Stimulated activated CD8-positive, alpha-beta memory T cell treated with anti-CD3 and anti-CD28 coated beads, Interleukin-7, amount 100 ng/mL, for 1 hour (primary cell): ENCODE results near the gene CAPN13.

ENCODE experiments used
- DNase-seq, 2 donors: peaks; one replicate each; pipeline ENCODE4 v3.0.0-alpha.2; 2020; ENCODE audit warnings: low read depth in 2 of 2

Gene CAPN13, protein sequence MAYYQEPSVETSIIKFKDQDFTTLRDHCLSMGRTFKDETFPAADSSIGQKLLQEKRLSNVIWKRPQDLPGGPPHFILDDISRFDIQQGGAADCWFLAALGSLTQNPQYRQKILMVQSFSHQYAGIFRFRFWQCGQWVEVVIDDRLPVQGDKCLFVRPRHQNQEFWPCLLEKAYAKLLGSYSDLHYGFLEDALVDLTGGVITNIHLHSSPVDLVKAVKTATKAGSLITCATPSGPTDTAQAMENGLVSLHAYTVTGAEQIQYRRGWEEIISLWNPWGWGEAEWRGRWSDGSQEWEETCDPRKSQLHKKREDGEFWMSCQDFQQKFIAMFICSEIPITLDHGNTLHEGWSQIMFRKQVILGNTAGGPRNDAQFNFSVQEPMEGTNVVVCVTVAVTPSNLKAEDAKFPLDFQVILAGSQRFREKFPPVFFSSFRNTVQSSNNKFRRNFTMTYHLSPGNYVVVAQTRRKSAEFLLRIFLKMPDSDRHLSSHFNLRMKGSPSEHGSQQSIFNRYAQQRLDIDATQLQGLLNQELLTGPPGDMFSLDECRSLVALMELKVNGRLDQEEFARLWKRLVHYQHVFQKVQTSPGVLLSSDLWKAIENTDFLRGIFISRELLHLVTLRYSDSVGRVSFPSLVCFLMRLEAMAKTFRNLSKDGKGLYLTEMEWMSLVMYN

DNA sequence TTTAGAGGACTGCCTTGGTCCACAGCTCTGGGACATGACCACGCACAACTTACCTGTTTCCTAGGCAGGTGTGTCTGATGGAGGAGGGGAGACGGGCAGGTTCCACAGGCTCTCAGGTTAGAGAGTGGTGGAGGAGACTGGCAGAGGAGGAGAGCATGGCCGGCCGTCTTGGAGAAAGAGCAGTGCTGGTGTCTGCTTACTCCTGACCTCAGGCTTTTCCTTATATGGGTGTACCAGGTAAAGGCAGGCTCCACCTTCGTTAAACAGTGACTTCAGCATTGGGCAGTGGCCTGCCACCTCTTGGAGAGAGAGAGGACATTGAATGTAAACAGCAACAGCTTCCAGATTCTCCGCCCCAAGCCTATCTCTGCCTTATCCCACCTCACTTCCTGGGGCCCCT lies at the start of gene CAPN13:
CAPN13 (minus strand) TSS at position 198 of the 400 bp plus-strand sequence. CDS start 20,121 bp downstream, outside the sequence.
- DNase-seq, result no peak

DNA sequence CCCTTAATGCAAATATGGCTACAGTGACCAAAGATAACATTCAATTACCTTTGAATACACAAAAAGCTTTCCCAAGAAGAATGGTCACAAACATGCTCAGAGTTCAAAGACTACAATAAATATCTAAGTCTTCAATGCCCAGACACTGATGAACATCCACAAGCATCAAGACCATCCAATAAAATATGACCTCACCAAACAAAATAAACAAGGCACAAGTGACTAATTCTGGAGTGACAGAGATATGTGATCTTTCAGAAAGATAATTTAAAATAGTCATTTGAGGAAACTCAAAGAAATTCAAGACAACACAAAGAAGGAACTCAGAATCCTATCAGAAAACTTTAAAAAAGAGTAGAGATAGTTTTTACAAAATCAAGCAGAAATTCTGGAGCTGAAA lies 40.6 kb upstream of the CAPN13 start:
- DNase-seq, result no peak

DNA sequence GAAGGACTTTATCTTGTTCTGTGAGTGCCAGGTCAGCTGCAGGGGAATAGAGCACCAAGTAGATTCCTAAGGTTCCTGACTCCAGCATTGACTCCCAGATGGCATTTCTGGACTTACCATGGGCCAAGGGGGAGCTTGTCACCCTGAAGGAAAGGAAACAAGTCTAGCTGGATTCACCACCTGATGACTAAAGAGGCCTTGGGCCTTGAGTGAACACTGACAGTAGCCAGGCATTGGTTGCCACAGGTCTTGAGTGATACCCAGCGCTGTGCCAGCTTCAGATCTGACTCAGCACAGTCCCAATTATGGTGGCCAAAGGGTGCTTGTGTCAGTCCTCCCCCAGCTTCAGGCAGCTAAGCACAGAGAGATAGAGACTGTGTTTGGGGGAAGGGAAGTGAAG lies 40.1 kb upstream of the CAPN13 start:
- no peak for DNase-seq

DNA sequence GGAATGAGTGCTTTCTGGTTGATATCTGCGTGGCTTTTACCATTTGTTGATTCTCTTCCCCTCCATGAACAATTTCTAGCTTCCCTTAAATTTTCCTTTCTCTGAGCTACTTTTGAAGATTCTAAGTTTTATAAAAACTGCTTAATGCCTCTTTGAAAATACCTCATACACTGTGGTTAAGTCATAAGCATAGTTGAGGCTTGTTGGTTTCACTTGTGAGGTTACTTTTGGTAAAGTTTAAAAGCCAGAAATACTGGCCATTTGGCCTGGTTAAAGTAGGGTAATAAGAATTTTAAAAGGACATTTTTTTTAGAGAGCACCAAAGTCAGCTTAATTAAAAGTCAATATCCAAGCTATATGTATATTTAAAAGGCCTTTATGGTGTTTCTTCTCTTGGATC lies 21.3 kb upstream of the CAPN13 start:
- DNase-seq, result no peak

DNA sequence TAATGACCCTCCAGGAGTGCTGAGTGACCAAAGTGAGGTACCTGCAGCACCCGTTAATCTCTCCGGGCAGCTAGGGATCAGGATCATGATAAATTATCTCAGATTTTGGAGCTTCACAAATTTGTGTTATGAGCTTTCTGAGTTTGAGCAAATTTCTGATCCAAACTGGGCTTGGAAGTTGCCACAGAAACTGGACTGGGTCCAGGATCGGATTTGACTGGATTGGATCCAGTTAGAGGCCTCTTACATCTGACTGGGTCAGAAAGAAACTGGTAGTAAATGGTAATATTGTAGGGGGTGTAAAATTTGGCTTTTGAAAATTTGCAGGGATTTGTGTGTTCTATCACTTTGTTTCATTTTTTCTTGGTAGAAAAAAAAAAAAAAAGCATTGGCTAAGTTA lies 19.7 kb upstream of the CAPN13 start:
- no peak for DNase-seq

DNA sequence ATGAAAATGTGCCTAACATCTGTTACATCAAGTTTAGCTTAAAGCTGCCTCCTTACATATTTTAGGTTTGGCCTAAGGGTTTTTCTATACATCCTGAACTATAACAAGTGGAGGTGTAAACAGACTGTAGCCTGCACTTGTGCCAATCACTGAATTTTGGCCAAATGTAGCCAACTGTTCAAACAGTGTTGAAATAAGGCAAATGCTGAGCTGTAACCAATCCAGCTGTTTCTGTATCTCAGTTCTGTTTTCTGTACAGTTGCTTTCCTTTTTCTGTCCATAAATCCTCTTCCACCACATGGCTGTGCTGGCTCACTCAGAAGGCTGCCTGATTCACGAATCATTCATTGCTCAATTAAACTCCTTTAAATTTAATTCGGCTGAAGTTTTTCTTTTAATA lies 19.2 kb upstream of the CAPN13 start:
- DNase-seq, result no peak

DNA sequence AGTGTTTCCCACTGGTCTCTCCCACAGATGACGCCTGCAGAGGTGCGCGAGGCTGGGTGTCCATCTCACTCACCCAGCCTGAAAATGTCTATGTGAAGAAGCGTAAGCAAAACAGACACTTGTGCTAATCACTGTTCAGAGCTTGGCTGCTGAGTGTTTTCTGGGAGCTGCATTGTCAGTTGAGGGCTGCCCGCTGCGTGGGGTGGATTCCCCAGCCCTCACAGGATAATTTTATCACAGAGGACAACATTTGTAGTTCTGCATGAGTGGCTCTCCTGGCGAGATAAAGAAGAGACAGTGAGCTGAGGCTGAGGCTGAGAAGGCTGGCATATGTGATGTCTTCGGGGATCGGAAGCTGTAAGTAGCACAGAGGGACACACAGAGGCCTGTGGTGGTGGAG lies 16.2 kb upstream of the CAPN13 start:
- DNase-seq, result no peak

DNA sequence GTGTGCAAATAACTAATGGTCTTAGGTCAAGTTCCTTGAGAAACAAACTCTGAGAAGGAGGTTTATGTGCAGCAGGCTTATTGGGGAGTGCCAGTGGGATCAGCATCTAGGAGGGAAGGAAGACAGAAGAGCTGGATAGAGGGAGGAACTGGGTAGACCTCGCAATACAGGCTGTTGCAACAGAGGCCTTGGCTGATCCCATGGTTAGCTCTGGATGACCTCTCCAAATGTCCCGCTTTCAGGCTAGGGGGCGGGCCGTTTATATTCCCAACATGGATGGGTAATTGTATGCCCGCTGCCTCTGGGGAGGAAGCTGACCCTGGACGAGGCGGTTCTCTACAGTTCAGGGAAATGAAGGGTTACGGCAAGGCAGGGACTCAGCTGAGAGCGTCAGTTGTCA lies 14.7 kb upstream of the CAPN13 start:
- DNase-seq, result no peak

DNA sequence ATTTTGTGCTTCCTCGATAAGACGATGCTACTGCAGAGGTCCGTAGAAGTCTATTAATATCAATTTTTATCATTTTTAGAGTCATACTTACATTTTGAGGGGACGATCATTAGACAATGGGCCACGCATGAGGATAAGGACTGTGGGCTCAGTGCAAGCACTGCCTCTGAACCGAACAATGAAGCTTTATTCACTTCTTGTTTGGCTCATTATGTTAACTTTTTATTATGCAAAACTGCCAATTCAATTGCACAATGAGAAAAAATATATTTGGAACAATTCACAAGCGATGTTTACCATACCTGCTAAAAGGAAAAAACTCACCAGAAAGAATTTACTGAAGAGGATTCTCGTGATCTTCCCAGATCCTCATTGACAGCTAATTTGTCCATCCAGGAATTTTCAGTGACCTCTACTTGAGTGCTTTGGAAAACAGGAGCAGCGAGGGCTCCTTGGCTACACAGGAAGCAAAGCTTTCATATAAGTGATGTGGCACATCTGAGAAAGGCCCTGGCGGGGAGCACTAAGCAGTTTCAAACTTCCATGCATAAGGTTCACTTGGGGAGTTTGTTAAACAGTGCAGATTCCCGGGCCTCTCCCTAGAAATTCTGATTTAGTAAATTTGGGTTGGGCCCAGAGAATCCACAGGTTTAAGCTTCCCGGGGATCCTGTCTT lies 13.3 kb upstream of the CAPN13 start:
- no peak for DNase-seq

DNA sequence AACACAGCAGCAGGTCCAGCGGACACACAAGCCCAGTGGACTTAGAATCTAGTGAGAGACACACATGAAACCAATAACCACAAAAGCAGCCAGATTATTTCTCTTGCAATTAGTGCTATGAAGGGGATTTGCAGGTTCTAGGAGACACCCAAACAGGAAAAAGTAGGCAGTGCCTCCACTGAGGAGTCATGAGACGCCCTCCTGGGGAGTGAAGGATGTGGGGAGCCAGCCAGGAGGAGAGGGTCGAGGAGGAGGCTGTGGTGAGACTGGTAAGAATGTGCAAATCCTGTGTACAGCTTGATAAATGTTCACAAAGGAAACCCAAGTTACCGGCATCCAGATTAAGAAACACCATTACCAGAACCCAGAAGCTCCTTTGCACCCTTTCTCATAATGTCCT lies 2.7 kb upstream of the CAPN13 start:
- DNase-seq, result no peak

DNA sequence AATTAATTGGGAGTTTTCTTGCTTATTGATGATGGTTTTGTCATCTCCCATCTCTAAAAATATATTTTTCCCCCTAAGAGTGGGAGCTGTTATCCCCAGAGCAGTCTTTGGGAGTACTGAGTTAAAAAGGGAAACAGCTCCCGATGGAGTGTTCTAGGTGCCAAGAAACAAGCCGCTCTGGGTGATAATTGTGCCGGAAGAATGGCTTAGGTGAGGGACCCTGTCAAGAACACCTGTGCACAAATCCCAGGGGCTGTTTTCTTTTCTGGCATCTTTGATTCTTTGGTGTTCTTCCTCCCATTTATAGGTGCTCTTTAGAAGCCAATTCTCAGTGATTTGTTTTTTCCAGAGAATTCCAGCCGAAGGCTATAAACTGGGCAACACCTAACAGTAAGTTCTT lies 1.4 kb upstream of the CAPN13 start:
- DNase-seq, result no peak

DNA sequence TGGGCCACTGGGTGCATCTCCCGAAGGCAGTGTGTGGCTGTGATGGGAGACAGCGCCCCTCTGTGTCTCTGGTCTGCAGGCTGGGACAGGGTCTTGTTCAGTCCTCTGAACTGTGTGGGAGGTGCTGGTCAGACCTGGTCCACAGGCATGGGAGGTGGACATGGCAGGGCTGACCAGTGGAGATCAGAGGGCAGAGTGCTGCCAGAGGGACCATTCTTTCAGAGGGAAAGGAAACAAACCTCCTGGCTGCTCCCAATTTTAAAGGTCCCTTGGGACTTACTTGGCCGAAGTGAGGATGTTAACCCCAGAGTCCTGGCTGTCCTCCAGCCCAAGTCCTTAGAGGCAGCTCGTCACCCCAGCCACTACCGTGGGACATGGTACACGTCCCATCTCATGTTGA lies 4.0 kb downstream of the CAPN13 start:
- DNase-seq, result no peak

DNA sequence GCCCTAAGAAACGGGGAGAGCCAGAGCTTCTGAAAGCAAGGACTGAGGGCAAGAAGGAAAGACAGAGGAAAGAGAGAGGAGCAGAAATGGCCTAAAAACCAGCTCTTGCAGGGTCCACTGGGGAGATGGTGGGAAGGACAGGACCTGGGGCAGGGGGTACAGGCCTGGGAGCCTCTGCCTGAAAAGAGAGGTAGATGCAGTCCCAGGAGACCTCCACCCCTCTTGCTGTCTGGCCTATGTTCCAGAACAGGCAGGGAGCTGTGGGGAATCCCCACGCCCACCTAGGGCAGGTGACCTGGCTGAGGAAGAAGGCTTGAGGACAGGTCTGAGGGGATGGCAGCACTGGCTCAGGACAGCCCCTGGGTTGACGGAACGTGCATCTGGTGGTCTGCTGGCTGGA lies 4.6 kb downstream of the CAPN13 start:
- no peak for DNase-seq

DNA sequence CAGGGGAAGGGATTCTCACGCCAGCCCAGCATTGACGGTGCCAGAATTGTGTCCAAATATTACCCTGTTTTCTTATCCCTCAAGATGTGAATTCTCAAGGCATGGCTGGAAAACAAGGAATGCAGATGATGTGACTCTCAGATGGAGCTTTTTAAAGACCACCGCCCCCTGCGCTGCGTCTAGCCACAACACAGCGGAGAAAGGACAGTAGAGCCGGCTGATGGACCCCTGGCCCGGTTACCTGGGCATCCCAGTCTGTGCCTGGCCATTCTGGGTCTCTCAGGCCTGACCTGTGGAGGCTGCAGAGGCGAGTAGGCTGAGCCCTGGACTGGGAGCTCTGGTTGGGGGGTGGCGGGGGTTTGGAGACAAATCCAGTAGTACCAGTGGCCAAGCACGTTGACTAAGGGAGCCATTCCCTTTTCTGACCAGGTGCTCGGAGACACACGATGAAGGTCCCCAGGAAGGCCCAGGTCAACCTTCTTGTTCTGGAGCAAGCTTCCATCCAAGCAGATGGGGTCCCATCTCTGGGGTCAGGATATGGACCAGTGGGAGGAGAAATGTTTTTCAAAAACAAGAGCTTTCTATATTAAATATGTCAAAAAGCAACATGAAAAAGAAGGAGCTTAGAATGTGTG lies 5.3 kb downstream of the CAPN13 start:
- DNase-seq, result no peak

DNA sequence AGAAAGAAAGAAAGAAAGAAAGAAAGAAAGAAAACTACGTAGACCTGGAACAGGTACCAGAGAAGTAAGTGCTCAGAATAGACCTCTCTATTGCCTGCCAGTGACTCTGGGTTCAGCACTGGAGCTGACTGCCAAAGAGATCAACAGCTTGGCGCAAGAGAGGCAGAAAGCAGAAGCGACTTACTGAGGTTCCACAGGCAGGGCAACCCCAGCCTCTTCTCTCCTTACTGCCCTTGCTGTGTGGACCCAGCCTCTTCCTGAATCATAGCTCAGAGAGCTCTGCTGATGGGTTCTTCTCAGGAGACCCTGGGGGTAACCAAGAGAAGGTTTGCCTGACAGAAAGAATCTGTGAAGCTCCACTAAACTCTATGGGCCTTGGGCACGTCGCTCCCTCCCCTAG lies 7.1 kb downstream of the CAPN13 start:
- no peak for DNase-seq

DNA sequence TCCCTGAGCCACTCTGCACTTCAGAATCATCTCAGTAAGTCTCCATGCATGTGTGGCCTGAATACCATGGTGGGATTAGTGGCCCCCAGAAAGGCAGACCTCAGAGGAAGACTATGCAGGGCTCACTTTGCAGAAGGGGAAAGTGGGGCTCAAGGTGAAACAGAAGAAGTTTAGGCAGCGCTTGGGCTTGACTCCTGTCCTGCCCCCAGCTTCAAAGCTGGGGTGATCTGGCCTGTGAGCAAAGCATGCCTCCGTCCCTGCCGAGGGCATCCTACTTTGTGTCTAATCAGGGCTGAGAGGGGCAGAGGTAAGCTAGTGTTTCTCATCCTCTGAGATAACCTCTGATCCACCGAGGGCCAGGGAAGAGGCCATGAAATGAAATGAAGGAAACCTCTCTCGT lies 7.9 kb downstream of the CAPN13 start:
- no peak for DNase-seq

DNA sequence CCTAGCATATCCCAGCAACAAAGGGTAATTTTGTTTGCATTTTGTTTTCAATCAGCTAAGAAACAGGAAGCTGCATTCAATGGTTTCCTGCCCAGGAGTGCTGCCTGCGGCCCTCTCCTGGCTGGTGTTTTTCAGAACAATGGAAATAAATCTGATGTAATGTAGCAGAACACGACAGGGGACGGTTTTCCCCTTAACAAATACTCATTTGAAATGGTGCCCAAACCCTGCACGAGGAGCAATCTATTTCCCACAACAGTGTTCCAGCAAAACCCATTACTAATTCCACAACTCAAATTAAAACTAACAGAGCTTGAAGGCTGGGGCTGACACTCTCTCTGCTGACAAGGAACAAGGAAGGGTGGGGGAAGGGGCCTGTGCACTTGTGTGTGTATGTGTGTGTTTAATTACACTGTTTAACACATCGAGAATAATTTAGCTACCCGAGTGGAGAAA lies 8.7 kb downstream of the CAPN13 start:
- DNase-seq, result no peak

DNA sequence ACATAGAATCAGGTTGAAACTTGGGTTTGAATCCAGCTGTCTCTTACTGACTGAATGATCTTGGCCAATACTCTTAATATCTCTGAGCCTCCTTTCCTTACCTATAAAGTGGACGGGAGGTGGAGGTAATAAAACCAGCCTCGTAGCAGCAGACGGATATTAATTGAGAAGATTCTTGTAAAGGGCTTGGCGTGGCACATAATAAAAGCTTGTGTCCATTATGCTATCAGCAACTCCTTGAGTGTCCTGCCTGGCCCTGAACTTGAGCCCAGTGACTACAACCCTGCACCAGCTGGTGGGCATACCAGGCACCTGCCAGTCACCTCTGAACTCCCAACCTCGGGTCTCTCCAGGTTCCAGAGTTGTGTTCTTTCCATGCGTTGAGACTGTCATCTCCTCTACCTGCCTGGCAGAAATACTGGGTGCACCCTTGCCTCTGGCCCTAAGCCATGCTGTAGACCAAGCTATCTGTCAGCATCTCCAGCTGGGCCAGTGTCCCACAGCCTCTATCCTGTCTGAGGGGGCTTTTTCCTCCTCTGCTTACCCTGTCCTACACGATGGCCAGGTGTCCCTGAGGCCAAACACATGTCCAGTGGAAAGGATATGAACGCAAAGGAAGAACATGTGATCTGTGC lies 9.7 kb downstream of the CAPN13 start:
- DNase-seq, result no peak

DNA sequence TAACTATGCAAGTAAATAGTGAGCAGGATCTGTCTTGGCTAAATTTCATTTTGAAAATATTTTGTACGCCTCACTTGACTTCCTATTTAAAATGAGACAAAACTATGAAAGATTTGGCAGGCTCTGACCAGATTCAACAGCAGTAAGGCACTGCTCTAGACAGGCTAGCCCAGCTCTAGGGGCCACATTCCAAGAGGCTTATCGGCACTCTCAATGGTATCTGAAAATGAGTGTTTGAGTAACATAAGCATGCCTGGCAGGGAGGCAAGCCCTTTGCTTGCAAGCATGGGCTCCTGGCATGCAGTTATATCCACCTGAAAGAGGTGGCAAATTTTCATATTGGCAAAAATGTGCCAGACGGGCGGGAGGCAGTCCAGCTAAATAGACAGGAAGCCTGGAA lies 10.5 kb downstream of the CAPN13 start:
- no peak for DNase-seq

DNA sequence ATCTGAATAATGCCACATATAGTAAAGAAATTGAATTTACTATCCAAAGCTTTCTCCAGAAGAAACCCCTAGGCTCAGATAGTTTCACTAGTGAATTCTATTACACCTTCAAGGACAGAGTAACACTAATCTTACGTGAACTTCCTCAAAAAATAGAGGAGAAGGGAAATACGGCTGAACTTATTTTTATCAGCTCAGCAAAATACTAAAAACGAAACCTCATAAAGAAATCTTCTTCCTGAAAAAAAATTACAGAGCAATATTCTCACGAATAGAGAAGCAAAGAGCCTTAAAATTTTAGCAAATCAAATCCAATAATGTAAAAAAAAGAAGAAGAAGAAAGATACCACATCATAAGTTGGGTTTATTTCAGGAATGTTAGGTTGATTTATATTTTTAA lies 14.7 kb downstream of the CAPN13 start:
- DNase-seq, result no peak

DNA sequence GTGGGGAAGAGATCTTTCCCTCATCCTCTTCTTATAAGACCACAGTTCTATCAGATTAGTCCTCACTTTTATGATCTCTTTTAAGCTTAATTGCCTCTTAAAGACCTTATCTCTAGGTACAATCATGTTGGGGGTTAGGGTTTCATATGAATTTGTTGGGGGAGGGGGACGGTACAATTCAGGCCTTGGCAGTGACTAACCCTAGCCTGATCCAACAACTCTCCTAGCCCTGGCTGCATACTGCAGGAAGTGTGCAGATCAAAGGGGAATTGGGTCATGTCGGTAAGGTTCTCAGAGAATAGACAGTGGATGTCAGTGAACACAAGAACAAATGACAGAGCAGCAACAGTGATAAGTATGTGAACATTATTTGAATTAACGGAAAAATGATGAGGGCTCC lies 16.4 kb downstream of the CAPN13 start:
- DNase-seq, result no peak

DNA sequence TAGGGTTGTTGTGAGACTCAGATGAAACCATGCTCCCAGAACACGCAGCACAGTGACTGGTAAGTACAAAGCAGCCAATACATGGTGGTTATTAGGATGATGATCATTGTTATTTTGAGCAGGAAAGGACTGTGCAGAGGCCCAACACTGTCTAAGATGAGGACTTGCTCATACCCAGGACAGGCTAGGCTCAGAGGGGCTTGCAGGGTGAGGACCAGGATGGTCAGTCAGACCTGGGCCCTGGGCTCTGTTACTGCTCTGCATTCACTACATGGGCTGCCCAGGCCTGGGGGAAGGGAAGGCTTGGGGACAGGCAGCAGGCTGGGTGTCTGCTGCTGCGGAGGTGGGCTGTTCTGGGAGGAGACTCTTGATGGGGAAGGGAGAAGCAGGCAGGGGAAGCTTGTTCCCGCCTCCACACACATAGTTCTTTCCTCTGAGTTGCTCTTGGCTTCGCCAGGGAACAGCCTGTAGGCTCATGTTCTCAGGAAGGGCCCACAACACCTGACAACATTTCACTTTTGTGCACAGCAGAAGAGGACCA lies 17.5 kb downstream of the CAPN13 start:
- DNase-seq, result no peak
